HEK293 (cell line): ENCODE results near the gene DUSP22.

Experiments used
- CTCF ChIP-seq: fragments of 450-650 bp; formaldehyde crosslinking; IDR thresholded peaks from 2 replicates; pipeline ENCODE4 v1.5.1; 2016; ENCODE audit warnings: missing biosample characterization, missing genetic modification characterization
- MYNN ChIP-seq: fragments of 450-650 bp; formaldehyde crosslinking; IDR thresholded peaks from 2 replicates; pipeline ENCODE4 v1.5.1; 2016; ENCODE audit warnings: missing biosample characterization, missing genetic modification characterization, borderline replicate concordance
- SCRT2 ChIP-seq: fragments of 450-650 bp; formaldehyde crosslinking; IDR thresholded peaks from 2 replicates; pipeline ENCODE4 v1.5.1; 2016; ENCODE audit warnings: missing biosample characterization, missing genetic modification characterization
- ZBTB44 ChIP-seq: fragments of 450-650 bp; IDR thresholded peaks from 2 replicates; pipeline ENCODE4 v1.5.1; 2018; ENCODE audit warnings: missing biosample characterization, mild to moderate bottlenecking, missing genetic modification characterization
- ZFP3 ChIP-seq: fragments of 450-650 bp; formaldehyde crosslinking; IDR thresholded peaks from 2 replicates; pipeline ENCODE4 v1.5.1; 2016; ENCODE audit warnings: low read depth, missing biosample characterization, missing genetic modification characterization
- ZNF24 ChIP-seq: fragments of 450-650 bp; formaldehyde crosslinking; IDR thresholded peaks from 2 replicates; pipeline ENCODE4 v1.5.1; 2016; ENCODE audit warnings: missing biosample characterization, missing genetic modification characterization
- ZNF292 ChIP-seq: fragments of 450-650 bp; formaldehyde crosslinking; IDR thresholded peaks from 2 replicates; pipeline ENCODE4 v1.5.1; 2016; ENCODE audit warnings: low read depth, missing biosample characterization, missing genetic modification characterization, borderline replicate concordance
- ZNF433 ChIP-seq: fragments of 450-650 bp; formaldehyde crosslinking; IDR thresholded peaks from 2 replicates; pipeline ENCODE4 v1.5.1; 2016; ENCODE audit warnings: missing biosample characterization, missing genetic modification characterization, low read depth
- ZNF530 ChIP-seq: fragments of 450-650 bp; formaldehyde crosslinking; IDR thresholded peaks from 2 replicates; pipeline ENCODE4 v1.5.1; 2016; ENCODE audit warnings: low read depth, missing biosample characterization, missing genetic modification characterization
- ZNF561 ChIP-seq: fragments of 450-650 bp; IDR thresholded peaks from 2 replicates; pipeline ENCODE4 v1.5.1; 2018; ENCODE audit warnings: missing biosample characterization, missing genetic modification characterization, borderline replicate concordance
- ZNF571 ChIP-seq: fragments of 450-650 bp; formaldehyde crosslinking; IDR thresholded peaks from 2 replicates; pipeline ENCODE4 v1.5.0; 2017; ENCODE audit warnings: missing biosample characterization, missing genetic modification characterization
- TF ChIP-seq, protein P1 (sequence below): fragments of 450-650 bp; formaldehyde crosslinking; conservative IDR thresholded peaks from 2 replicates; pipeline ENCODE4 v1.5.1; 2016; ENCODE audit warnings: low read depth, missing biosample characterization, missing genetic modification characterization
- TF ChIP-seq, protein P2 (sequence below): fragments of 450-650 bp; formaldehyde crosslinking; IDR thresholded peaks from 2 replicates; pipeline ENCODE4 v1.5.1; 2016; ENCODE audit warnings: missing biosample characterization, missing genetic modification characterization

GRCh38 chr6:324116-324728, 31.9 kb downstream of the DUSP22 start:
- TF ChIP-seq ZNF561: no peak
- no peak for TF ChIP-seq ZFP3 (tag by site-specific recombination)
- no peak for TF ChIP-seq ZNF571 (tag by site-specific recombination)
- TF ChIP-seq, protein P1, sequence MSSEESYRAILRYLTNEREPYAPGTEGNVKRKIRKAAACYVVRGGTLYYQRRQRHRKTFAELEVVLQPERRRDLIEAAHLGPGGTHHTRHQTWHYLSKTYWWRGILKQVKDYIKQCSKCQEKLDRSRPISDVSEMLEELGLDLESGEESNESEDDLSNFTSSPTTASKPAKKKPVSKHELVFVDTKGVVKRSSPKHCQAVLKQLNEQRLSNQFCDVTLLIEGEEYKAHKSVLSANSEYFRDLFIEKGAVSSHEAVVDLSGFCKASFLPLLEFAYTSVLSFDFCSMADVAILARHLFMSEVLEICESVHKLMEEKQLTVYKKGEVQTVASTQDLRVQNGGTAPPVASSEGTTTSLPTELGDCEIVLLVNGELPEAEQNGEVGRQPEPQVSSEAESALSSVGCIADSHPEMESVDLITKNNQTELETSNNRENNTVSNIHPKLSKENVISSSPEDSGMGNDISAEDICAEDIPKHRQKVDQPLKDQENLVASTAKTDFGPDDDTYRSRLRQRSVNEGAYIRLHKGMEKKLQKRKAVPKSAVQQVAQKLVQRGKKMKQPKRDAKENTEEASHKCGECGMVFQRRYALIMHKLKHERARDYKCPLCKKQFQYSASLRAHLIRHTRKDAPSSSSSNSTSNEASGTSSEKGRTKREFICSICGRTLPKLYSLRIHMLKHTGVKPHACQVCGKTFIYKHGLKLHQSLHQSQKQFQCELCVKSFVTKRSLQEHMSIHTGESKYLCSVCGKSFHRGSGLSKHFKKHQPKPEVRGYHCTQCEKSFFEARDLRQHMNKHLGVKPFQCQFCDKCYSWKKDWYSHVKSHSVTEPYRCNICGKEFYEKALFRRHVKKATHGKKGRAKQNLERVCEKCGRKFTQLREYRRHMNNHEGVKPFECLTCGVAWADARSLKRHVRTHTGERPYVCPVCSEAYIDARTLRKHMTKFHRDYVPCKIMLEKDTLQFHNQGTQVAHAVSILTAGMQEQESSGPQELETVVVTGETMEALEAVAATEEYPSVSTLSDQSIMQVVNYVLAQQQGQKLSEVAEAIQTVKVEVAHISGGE (tag by site-specific recombination): no peak
- no peak for TF ChIP-seq CTCF
- TF ChIP-seq ZNF433 (tag by site-specific recombination): no peak
- TF ChIP-seq, protein P2, sequence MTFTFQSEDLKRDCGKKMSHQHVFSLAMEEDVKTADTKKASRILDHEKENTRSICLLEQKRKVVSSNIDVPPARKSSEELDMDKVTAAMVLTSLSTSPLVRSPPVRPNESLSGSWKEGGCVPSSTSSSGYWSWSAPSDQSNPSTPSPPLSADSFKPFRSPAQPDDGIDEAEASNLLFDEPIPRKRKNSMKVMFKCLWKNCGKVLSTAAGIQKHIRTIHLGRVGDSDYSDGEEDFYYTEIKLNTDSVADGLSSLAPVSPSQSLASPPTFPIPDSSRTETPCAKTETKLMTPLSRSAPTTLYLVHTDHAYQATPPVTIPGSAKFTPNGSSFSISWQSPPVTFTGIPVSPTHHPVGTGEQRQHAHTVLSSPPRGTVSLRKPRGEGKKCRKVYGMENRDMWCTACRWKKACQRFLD: no peak
- no peak for TF ChIP-seq SCRT2 (tag by site-specific recombination)
- no peak for TF ChIP-seq MYNN (tag by site-specific recombination)
- TF ChIP-seq ZNF292 (tag by site-specific recombination): no peak
- TF ChIP-seq ZNF24 (tag by site-specific recombination): no peak
- TF ChIP-seq ZNF530 (tag by site-specific recombination): no peak
- no peak for TF ChIP-seq ZBTB44
